WTC11 (cell line): Measurements from ENCODE around the gene EMILIN3.

Experiments used
- SP1 ChIP-seq: sonication (generic); formaldehyde crosslinking; conservative IDR thresholded peaks from 2 replicates; pipeline ENCODE4 v1.8.1; 2022; ENCODE audit warnings: missing genetic modification reagents
- TF ChIP-seq, protein P1 (sequence below): sonication (generic); formaldehyde crosslinking; IDR thresholded peaks from 2 replicates; pipeline ENCODE4 v1.8.1; 2023; ENCODE audit warnings: mild to moderate bottlenecking, missing genetic modification reagents
- TF ChIP-seq, protein P2 (sequence below): sonication (generic); formaldehyde crosslinking; IDR thresholded peaks from 2 replicates; pipeline ENCODE4 v1.8.1; 2023; ENCODE audit warnings: mild to moderate bottlenecking, missing genetic modification reagents, moderate library complexity
- TF ChIP-seq, protein P3 (sequence below): fragments of 200-600 bp; IDR thresholded peaks from 2 replicates; pipeline ENCODE4 v1.8.0; 2022; ENCODE audit warnings: antibody characterized with exemption
- TF ChIP-seq, protein P4 (sequence below): sonication (generic); formaldehyde crosslinking; IDR thresholded peaks from 2 replicates; pipeline ENCODE4 v1.8.0; 2022; ENCODE audit warnings: mild to moderate bottlenecking, missing genetic modification reagents

DNA sequence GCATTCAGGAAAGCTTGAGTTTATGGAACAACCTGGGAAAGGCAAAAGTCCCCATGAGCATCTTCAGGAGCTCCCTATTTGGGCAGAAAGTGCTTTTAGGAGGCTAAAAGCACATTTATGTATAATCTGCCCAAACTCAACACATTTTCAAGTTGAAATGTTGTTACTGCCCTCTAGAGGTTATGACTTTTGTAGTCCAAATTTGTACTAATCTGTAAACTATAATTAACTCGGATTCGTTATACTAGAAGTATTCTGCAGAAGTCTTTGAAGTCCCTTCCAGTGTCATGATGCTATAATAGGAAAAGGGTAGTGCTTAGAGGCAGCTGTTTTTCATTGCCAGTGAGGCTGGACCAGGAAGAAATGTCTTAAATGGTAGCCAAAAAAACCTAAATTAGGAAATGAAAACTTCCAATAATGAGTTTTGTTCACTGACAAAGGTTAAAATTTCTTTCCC lies 44.8 kb upstream of the EMILIN3 start:
- TF ChIP-seq, protein P1, sequence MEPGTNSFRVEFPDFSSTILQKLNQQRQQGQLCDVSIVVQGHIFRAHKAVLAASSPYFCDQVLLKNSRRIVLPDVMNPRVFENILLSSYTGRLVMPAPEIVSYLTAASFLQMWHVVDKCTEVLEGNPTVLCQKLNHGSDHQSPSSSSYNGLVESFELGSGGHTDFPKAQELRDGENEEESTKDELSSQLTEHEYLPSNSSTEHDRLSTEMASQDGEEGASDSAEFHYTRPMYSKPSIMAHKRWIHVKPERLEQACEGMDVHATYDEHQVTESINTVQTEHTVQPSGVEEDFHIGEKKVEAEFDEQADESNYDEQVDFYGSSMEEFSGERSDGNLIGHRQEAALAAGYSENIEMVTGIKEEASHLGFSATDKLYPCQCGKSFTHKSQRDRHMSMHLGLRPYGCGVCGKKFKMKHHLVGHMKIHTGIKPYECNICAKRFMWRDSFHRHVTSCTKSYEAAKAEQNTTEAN (CRISPR knock-in tag), result no peak
- TF ChIP-seq, protein P2, sequence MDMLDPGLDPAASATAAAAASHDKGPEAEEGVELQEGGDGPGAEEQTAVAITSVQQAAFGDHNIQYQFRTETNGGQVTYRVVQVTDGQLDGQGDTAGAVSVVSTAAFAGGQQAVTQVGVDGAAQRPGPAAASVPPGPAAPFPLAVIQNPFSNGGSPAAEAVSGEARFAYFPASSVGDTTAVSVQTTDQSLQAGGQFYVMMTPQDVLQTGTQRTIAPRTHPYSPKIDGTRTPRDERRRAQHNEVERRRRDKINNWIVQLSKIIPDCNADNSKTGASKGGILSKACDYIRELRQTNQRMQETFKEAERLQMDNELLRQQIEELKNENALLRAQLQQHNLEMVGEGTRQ (CRISPR knock-in tag), result no peak
- TF ChIP-seq, protein P3, sequence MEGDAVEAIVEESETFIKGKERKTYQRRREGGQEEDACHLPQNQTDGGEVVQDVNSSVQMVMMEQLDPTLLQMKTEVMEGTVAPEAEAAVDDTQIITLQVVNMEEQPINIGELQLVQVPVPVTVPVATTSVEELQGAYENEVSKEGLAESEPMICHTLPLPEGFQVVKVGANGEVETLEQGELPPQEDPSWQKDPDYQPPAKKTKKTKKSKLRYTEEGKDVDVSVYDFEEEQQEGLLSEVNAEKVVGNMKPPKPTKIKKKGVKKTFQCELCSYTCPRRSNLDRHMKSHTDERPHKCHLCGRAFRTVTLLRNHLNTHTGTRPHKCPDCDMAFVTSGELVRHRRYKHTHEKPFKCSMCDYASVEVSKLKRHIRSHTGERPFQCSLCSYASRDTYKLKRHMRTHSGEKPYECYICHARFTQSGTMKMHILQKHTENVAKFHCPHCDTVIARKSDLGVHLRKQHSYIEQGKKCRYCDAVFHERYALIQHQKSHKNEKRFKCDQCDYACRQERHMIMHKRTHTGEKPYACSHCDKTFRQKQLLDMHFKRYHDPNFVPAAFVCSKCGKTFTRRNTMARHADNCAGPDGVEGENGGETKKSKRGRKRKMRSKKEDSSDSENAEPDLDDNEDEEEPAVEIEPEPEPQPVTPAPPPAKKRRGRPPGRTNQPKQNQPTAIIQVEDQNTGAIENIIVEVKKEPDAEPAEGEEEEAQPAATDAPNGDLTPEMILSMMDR, result no peak
- TF ChIP-seq SP1 (CRISPR knock-in tag), result no peak
- TF ChIP-seq, protein P4, sequence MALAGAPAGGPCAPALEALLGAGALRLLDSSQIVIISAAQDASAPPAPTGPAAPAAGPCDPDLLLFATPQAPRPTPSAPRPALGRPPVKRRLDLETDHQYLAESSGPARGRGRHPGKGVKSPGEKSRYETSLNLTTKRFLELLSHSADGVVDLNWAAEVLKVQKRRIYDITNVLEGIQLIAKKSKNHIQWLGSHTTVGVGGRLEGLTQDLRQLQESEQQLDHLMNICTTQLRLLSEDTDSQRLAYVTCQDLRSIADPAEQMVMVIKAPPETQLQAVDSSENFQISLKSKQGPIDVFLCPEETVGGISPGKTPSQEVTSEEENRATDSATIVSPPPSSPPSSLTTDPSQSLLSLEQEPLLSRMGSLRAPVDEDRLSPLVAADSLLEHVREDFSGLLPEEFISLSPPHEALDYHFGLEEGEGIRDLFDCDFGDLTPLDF (CRISPR knock-in tag), result no peak
